ENCODE measurements around the gene EHD4.
A peak's percentile ranks its signal among the peaks of the same experiment; 100 is the strongest.

Gene EHD4

GRCh38 chr15:41979493-41980266 is 7.3 kb upstream of the EHD4 start:
- DNase-seq: no peak

GRCh38 chr15:41978534-41978933 is 6.2 kb upstream of the EHD4 start:
- DNase-seq: no peak

GRCh38 chr15:41977757-41978383 is 5.5 kb upstream of the EHD4 start:
- no peak for DNase-seq

- no peak for DNase-seq
Observed at GRCh38 chr15:41975669-41976068, 3.3 kb upstream of the EHD4 start.

- no peak for DNase-seq
Observed at GRCh38 chr15:41974041-41974440, 1.7 kb upstream of the EHD4 start.

- peak; percentile 44 for DNase-seq
Observed at GRCh38 chr15:41971895-41972252, 483 bp downstream of the EHD4 start.

- peak; percentile 65 for DNase-seq
Observed at GRCh38 chr15:41971089-41971894, 1.1 kb downstream of the EHD4 start.

GRCh38 chr15:41970456-41970855 is 1.9 kb downstream of the EHD4 start:
- no peak for DNase-seq

- peak; percentile 16 for DNase-seq
Observed at GRCh38 chr15:41969851-41970431, 2.4 kb downstream of the EHD4 start.

GRCh38 chr15:41968701-41969100 is 3.7 kb downstream of the EHD4 start:
- no peak for DNase-seq

GRCh38 chr15:41967506-41968206 is 4.7 kb downstream of the EHD4 start:
- no peak for DNase-seq

GRCh38 chr15:41966920-41967465 is 5.4 kb downstream of the EHD4 start:
- DNase-seq: no peak

- DNase-seq: no peak
Observed at GRCh38 chr15:41966414-41966812, 5.9 kb downstream of the EHD4 start.

- no peak for DNase-seq
Observed at GRCh38 chr15:41965441-41966413, 6.6 kb downstream of the EHD4 start.

- DNase-seq: no peak
Observed at GRCh38 chr15:41961595-41962202, 10.7 kb downstream of the EHD4 start.

- DNase-seq: no peak
Observed at GRCh38 chr15:41961001-41961518, 11.3 kb downstream of the EHD4 start.

- DNase-seq: no peak
Observed at GRCh38 chr15:41958002-41958420, 14.3 kb downstream of the EHD4 start.

- no peak for DNase-seq
Observed at GRCh38 chr15:41957021-41957897, 15.1 kb downstream of the EHD4 start.

- no peak for DNase-seq
Observed at GRCh38 chr15:41955807-41956525, 16.4 kb downstream of the EHD4 start.

All from NCI-H69 (cell line).